ENCODE measurements around the gene LPP. TPM values are rescaled to one million over a fixed set of nuclear protein-coding genes. Genes with fewer than 3 reads are reported as not detected.

Gene LPP
- polyA plus RNA-seq, 1 donor (not counting 4 experiments of a cell fraction or from before 2014, with no cell fraction given): 16.0 TPM

- H3K4me1 ChIP-seq (ENCODE audit: control insufficient read depth, extremely low read depth, insufficient read depth, low read length): peaks cover 18% of the 10 kb centered on the region
- dilution Hi-C loops (cut with MboI; ENCODE audit: extremely low pct_ligation_motif_present, low sequenced_read_pairs): no loop called here
Measured at GRCh38 chr3:188184160-188184559, 30.2 kb downstream of the LPP start.

DNA sequence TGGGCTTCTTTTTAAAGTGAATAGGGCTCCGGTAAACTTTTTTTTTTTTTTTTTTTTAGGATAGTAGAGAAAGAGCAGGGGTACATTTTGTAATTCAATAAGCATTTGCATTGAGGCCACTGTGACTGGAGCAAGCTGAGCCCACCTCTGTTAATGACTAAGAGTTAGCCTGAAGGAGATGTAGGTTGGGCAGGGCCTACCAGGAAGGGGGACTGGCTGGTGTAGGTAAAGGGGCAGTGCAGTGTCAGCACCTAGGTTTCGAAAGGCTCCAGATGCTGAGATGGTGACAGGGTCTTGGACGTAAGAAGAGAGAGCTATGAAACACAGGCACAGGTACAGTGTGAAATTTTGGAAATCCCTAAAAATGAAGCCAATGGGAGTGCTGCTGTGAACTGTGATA, 30.7 kb downstream of the LPP start:
- H3K79me2 ChIP-seq (ENCODE audit: control insufficient read depth, insufficient read depth, low read length): peaks cover 45% of the 10 kb centered on the region
- H3K27me3 ChIP-seq (ENCODE audit: control insufficient read depth, extremely low read depth, insufficient read depth, low read length): no peaks in the 10 kb centered on the region
- DNase-seq (ENCODE audit: low read depth, low spot score) (no peak), FAIRE-seq (no peak)
- H3K27ac ChIP-seq (ENCODE audit: control insufficient read depth, insufficient read depth, low read length): no peak overlapping the region
- TF ChIP-seq, protein P1, sequence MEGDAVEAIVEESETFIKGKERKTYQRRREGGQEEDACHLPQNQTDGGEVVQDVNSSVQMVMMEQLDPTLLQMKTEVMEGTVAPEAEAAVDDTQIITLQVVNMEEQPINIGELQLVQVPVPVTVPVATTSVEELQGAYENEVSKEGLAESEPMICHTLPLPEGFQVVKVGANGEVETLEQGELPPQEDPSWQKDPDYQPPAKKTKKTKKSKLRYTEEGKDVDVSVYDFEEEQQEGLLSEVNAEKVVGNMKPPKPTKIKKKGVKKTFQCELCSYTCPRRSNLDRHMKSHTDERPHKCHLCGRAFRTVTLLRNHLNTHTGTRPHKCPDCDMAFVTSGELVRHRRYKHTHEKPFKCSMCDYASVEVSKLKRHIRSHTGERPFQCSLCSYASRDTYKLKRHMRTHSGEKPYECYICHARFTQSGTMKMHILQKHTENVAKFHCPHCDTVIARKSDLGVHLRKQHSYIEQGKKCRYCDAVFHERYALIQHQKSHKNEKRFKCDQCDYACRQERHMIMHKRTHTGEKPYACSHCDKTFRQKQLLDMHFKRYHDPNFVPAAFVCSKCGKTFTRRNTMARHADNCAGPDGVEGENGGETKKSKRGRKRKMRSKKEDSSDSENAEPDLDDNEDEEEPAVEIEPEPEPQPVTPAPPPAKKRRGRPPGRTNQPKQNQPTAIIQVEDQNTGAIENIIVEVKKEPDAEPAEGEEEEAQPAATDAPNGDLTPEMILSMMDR (optimal IDR thresholded peaks at IDR 0.05 in 1 of 3, IDR thresholded peaks at IDR 0.05 in 1 of 3, conservative IDR thresholded peaks at IDR 0.05 in 1 of 3; ENCODE audit: extremely low read depth in 1 of 3, insufficient read depth in 2 of 3, low read length in 3 of 3): no peak
- TF ChIP-seq EZH2 (IDR thresholded peaks at IDR 0.05; ENCODE audit: low read length): no peak
- H3K9me3 ChIP-seq (ENCODE audit: control insufficient read depth, low read depth, low read length): no peaks in the 10 kb centered on the region
- H3K4me2 ChIP-seq (ENCODE audit: control insufficient read depth, extremely low read depth, insufficient read depth, low read depth, low read length): no peak overlapping the region
- peaks cover 8% of the 10 kb centered on the region for H4K20me1 ChIP-seq (ENCODE audit: control insufficient read depth, extremely low read depth, insufficient read depth, low read length)
- H3K4me1 ChIP-seq (ENCODE audit: control insufficient read depth, extremely low read depth, insufficient read depth, low read length): peaks cover 23% of the 10 kb centered on the region
- H3K4me3 ChIP-seq (ENCODE audit: control insufficient read depth in 2 of 3, extremely low read depth in 1 of 3, insufficient read depth in 2 of 3, low read depth in 1 of 3, low read length in 3 of 3): no peak overlapping the region
- no peak overlapping the region for H2AFZ ChIP-seq (ENCODE audit: control insufficient read depth, low read length)
- dilution Hi-C loops (cut with MboI; ENCODE audit: extremely low pct_ligation_motif_present, low sequenced_read_pairs): no loop called here
- peaks cover 7% of the 10 kb centered on the region for H3K9me1 ChIP-seq (ENCODE audit: control insufficient read depth, extremely low read depth, insufficient read depth, low read length)
- peaks cover 3% of the 10 kb centered on the region in 2 experiments for H3K36me3 ChIP-seq (ENCODE audit: control insufficient read depth in 2 of 2, extremely low read depth in 1 of 2, insufficient read depth in 2 of 2, low read length in 2 of 2)
- no peak overlapping the region for H3K9ac ChIP-seq (ENCODE audit: control insufficient read depth, extremely low read depth, insufficient read depth, low read length)

More at GRCh38 chr3:188184160-188184559, 30.2 kb downstream of the LPP start:
- Histone ChIP-seq H3K9me1 (ENCODE audit: control insufficient read depth, extremely low read depth, insufficient read depth, low read length) (peaks cover 7% of the 10 kb centered on the region), H2AFZ (ENCODE audit: control insufficient read depth, low read length) (no peak overlapping the region), H3K4me2 (ENCODE audit: control insufficient read depth, extremely low read depth, insufficient read depth, low read depth, low read length) (no peak overlapping the region), H4K20me1 (ENCODE audit: control insufficient read depth, extremely low read depth, insufficient read depth, low read length) (peaks cover 8% of the 10 kb centered on the region), H3K9me3 (ENCODE audit: control insufficient read depth, low read depth, low read length) (no peaks in the 10 kb centered on the region), H3K36me3 (ENCODE audit: control insufficient read depth in 2 of 2, extremely low read depth in 1 of 2, insufficient read depth in 2 of 2, low read length in 2 of 2) (peaks cover 3% of the 10 kb centered on the region in 2 experiments), H3K9ac (ENCODE audit: control insufficient read depth, extremely low read depth, insufficient read depth, low read length) (no peak overlapping the region), H3K27me3 (ENCODE audit: control insufficient read depth, extremely low read depth, insufficient read depth, low read length) (no peaks in the 10 kb centered on the region), H3K79me2 (ENCODE audit: control insufficient read depth, insufficient read depth, low read length) (peaks cover 46% of the 10 kb centered on the region), H3K4me3 (ENCODE audit: control insufficient read depth in 2 of 3, extremely low read depth in 1 of 3, insufficient read depth in 2 of 3, low read depth in 1 of 3, low read length in 3 of 3) (no peak overlapping the region), H3K27ac (ENCODE audit: control insufficient read depth, insufficient read depth, low read length) (no peak overlapping the region)
- FAIRE-seq: no peak
- no peak for DNase-seq (ENCODE audit: low read depth, low spot score)
- TF ChIP-seq, protein P1 (optimal IDR thresholded peaks at IDR 0.05 in 1 of 3, IDR thresholded peaks at IDR 0.05 in 1 of 3, conservative IDR thresholded peaks at IDR 0.05 in 1 of 3; ENCODE audit: extremely low read depth in 1 of 3, insufficient read depth in 2 of 3, low read length in 3 of 3): no peak
- TF ChIP-seq EZH2 (IDR thresholded peaks at IDR 0.05; ENCODE audit: low read length): no peak

Measured in keratinocyte (primary cell).